Activated gamma-delta T cell treated with Interleukin-2 at 50 U/mL for 16 hours (primary cell): ENCODE results near the gene WDR38.

Source experiments
- DNase-seq: peaks from one replicate; pipeline ENCODE4 v3.0.0-alpha.2; 2020

Gene WDR38

GRCh38 chr9:124886461-124886860 lies 33.2 kb downstream of the WDR38 start:
- no peak for DNase-seq

- DNase-seq: no peak
Observed at GRCh38 chr9:124886866-124887492, 33.7 kb downstream of the WDR38 start.

GRCh38 chr9:124887832-124888231 lies 34.6 kb downstream of the WDR38 start:
- DNase-seq: no peak

- DNase-seq: no peak
Observed at GRCh38 chr9:124889006-124889405, 35.7 kb downstream of the WDR38 start.

GRCh38 chr9:124890179-124890578 lies 36.9 kb downstream of the WDR38 start:
- DNase-seq: no peak

GRCh38 chr9:124894035-124894740 lies 40.9 kb downstream of the WDR38 start:
- no peak for DNase-seq

- peak; percentile 39 for DNase-seq
Observed at GRCh38 chr9:124894741-124895170, 41.5 kb downstream of the WDR38 start.

GRCh38 chr9:124897570-124898460 lies 44.6 kb downstream of the WDR38 start:
- no peak for DNase-seq

- DNase-seq: no peak
Observed at GRCh38 chr9:124899845-124900244, 46.6 kb downstream of the WDR38 start.

GRCh38 chr9:124906966-124907365 lies 53.7 kb downstream of the WDR38 start:
- no peak for DNase-seq
